Esophagus squamous epithelium (tissue), 4 donors: ENCODE results near the gene TSPAN31.

ENCODE experiments used
- CTCF ChIP-seq, 6 experiments: fragments of 450-650 bp in 4 of 6; fragments of 200-600 bp in 2 of 6; sonication (generic) in 2 of 6; IDR thresholded peaks; one replicate each; pipeline ENCODE4 v1.5.1; 2016 to 2019; ENCODE audit warnings: antibody characterized with exemption in 6 of 6, mild to moderate bottlenecking in 4 of 6, moderate library complexity in 4 of 6
- POLR2A ChIP-seq, 4 donors: fragments of 450-650 bp; IDR thresholded peaks; one replicate each; pipeline ENCODE4 v1.6.1; 2017; ENCODE audit warnings: antibody characterized with exemption in 4 of 4, mild to moderate bottlenecking in 4 of 4, moderate library complexity in 3 of 4

GRCh38 chr12:57780284-57780897 lies 35.6 kb downstream of the TSPAN31 start:
- TF ChIP-seq CTCF (IDR thresholded peaks at IDR 0.05): no peak
- no peak for TF ChIP-seq POLR2A (IDR thresholded peaks at IDR 0.05)
